GM12878 (cell line): ENCODE data around the gene NCAM2. TPM values are rescaled to one million over a fixed set of nuclear protein-coding genes. Genes with fewer than 3 reads are reported as not detected.

Experiments
- ATAC-seq: fragments of 200-7000 bp; cut with Tn5 transposase; 3 replicates; pipeline ENCODE4 v1.9.1; 2020; ENCODE audit warnings: mild to moderate bottlenecking, moderate library complexity
- BruUV-seq: library from RNA; stranded (reverse); fragments of 400-500 nt; replicated peaks from 2 replicates; lab custom pipeline; 2021; lab: Mats Ljungman, UMichigan
- CTCF ChIA-PET: fragments of 300-600 bp; sonication (Branson Sonifier 250); formaldehyde crosslinking; extraction: SDS; loops from one replicate; lab custom pipeline; 2021; ENCODE audit warnings: inconsistent platforms; lab: Yijun Ruan, JAX
- POLR2A ChIA-PET: fragments of 350-600 bp; formaldehyde crosslinking; extraction: SDS; loops from one replicate; lab custom pipeline; 2021; ENCODE audit warnings: inconsistent platforms; lab: Charles Lee
- RAD21 ChIA-PET: fragments of 300-600 bp; sonication (Branson Sonifier 250); formaldehyde crosslinking; loops from one replicate; lab custom pipeline; 2023; ENCODE audit warnings: antibody characterized with exemption; ENCODE audit not compliant: unreplicated experiment; lab: Charles Lee
- SMC1A ChIA-PET: fragments of 300-600 bp; sonication (Branson Sonifier 250); formaldehyde crosslinking; loops from one replicate; lab custom pipeline; 2023; ENCODE audit not compliant: unreplicated experiment, uncharacterized antibody; lab: Charles Lee
- DNase-seq: peaks from one replicate; pipeline ENCODE4 v3.0.0-alpha.2; 2011; ENCODE audit warnings: low read depth, low spot score
- FAIRE-seq: peaks from 3 replicates; lab custom pipeline; 2011; peaks lifted over from hg19 to GRCh38; lab: Jason Lieb, UNC
- H2AFZ ChIP-seq: 2 replicates; pipeline ENCODE4 v1.6.0; 2011; ENCODE audit warnings: low read depth, low read length, control low read depth; ENCODE audit not compliant: control insufficient read depth
- H3K27ac ChIP-seq: 2 replicates; pipeline ENCODE4 v1.5.1; 2011; ENCODE audit warnings: control low read depth; ENCODE audit not compliant: control insufficient read depth, insufficient read depth
- H3K27me3 ChIP-seq, 2 experiments: replicated peaks in 1 of 2; 2 replicates each; pipeline versions ENCODE4 v1.6.0 to v1.6.1; 2011; ENCODE audit warnings: low read length in 1 of 2; ENCODE audit not compliant: control insufficient read depth in 2 of 2, insufficient read depth in 2 of 2
- H3K36me3 ChIP-seq, 2 experiments: 2 replicates each; pipeline ENCODE4 v1.5.1; 2011; ENCODE audit warnings: low read length in 1 of 2; ENCODE audit not compliant: control insufficient read depth in 2 of 2, insufficient read depth in 2 of 2
- H3K4me1 ChIP-seq: 2 replicates; pipeline ENCODE4 v1.6.1; 2011; ENCODE audit warnings: mild to moderate bottlenecking, low read length, moderate library complexity, mixed read lengths; ENCODE audit not compliant: control insufficient read depth, insufficient read depth
- H3K4me2 ChIP-seq: 2 replicates; pipeline ENCODE4 v1.6.0; 2011; ENCODE audit warnings: control low read depth; ENCODE audit not compliant: control insufficient read depth, insufficient read depth
- H3K4me3 ChIP-seq: fragments of 200-600 bp; sonication (generic); 2 replicates; pipeline ENCODE4 v1.5.1; 2016
- H3K79me2 ChIP-seq: 2 replicates; pipeline ENCODE4 v1.6.0; 2011; ENCODE audit warnings: low read length; ENCODE audit not compliant: control insufficient read depth, insufficient read depth
- H3K9ac ChIP-seq: 2 replicates; pipeline ENCODE4 v1.8.0; 2011; ENCODE audit warnings: low read length, control low read depth, mixed read lengths; ENCODE audit not compliant: control insufficient read depth, insufficient read depth
- H3K9me3 ChIP-seq: replicated peaks from 3 replicates; pipeline ENCODE4 v1.5.1; 2011; ENCODE audit warnings: mild to moderate bottlenecking, low read length; ENCODE audit not compliant: control insufficient read depth, insufficient read depth
- H4K20me1 ChIP-seq: 2 replicates; pipeline ENCODE4 v1.6.0; 2011; ENCODE audit not compliant: control insufficient read depth, insufficient read depth
- BMI1 ChIP-seq: fragments of 450-650 bp; IDR thresholded peaks from 2 replicates; pipeline ENCODE4 v1.6.1; 2016; ENCODE audit warnings: mild to moderate bottlenecking, moderate library complexity, borderline replicate concordance
- CREM ChIP-seq: IDR thresholded peaks from 2 replicates; pipeline ENCODE4 v1.6.1; 2014; ENCODE audit warnings: antibody characterized with exemption, low read depth
- E2F8 ChIP-seq: fragments of 450-650 bp; IDR thresholded peaks from 2 replicates; pipeline ENCODE4 v1.6.1; 2018; ENCODE audit warnings: mild to moderate bottlenecking, low read depth, moderate library complexity; ENCODE audit not compliant: partially characterized antibody
- GATAD2B ChIP-seq: fragments of 450-650 bp; conservative IDR thresholded peaks from 2 replicates; pipeline ENCODE4 v1.6.1; 2017; ENCODE audit warnings: low read depth, mild to moderate bottlenecking, moderate library complexity
- MEF2A ChIP-seq: IDR thresholded peaks from 2 replicates; pipeline ENCODE4 v1.6.1; 2011; ENCODE audit warnings: low read depth, mild to moderate bottlenecking, low read length, moderate library complexity; ENCODE audit not compliant: insufficient read depth
- MEF2B ChIP-seq: fragments of 450-650 bp; IDR thresholded peaks from 2 replicates; pipeline ENCODE4 v1.6.1; 2018; ENCODE audit warnings: mild to moderate bottlenecking, moderate library complexity; ENCODE audit not compliant: partially characterized antibody, poor library complexity, severe bottlenecking
- MYB ChIP-seq: fragments of 150-350 bp; IDR thresholded peaks from 2 replicates; pipeline ENCODE4 v1.6.1; 2014; ENCODE audit warnings: mild to moderate bottlenecking, low read depth, low read length, borderline replicate concordance
- NR2F1 ChIP-seq: fragments of 450-650 bp; conservative IDR thresholded peaks from 2 replicates; pipeline ENCODE4 v1.6.1; 2017; ENCODE audit warnings: mild to moderate bottlenecking
- PBX3 ChIP-seq: IDR thresholded peaks from 2 replicates; pipeline ENCODE4 v1.6.1; 2011; ENCODE audit warnings: mild to moderate bottlenecking, low read depth, low read length, moderate library complexity; ENCODE audit not compliant: insufficient replicate concordance
- ZNF592 ChIP-seq: fragments of 450-650 bp; IDR thresholded peaks from 2 replicates; pipeline ENCODE4 v1.6.1; 2017; ENCODE audit warnings: mild to moderate bottlenecking, moderate library complexity
- WGBS: methylation state at CpG from one replicate; pipeline ENCODE4 v1.1.6; 2016; ENCODE audit warnings: low lambda C conversion rate; ENCODE audit not compliant: insufficient replicate concordance, insufficient coverage; ENCODE audit errors: missing lambda C conversion rate; 5-methylcytosine and 5-hydroxymethylcytosine counted together
- in situ Hi-C: fragments of 300-500 bp; cut with MboI; formaldehyde crosslinking; loops from 9 replicates; pipeline ENCODE4 v1.14.3; 2018; ENCODE audit warnings: mixed read lengths
- intact Hi-C: fragments of 100-400 bp; cut with micrococcal nuclease; formaldehyde crosslinking; loops from one replicate; pipeline ENCODE4 v1.14.2; 2022; ENCODE audit not compliant: unreplicated experiment
- polyA plus RNA-seq, 11 experiments: library from polyadenylated mRNA; depleted of rRNA in 4 of 11; unstranded in 6 of 11; stranded (reverse) in 5 of 11; fragments of >200 nt; fragmentation: Nextera tagmentation in 4 of 11; fragmentation: Illumina TruSeq in 1 of 11; extraction: Ambion mirVana in 4 of 11; extraction: Trizol in 1 of 11; gene quantifications; 1 replicate in 1 of 11; 2 replicates in 10 of 11; pipeline versions ENCODE4 v1.2.1 to v1.2.3, GENCODE V29; 2011 to 2016; ENCODE audit warnings: inconsistent platforms in 2 of 11, missing spikeins in 2 of 11, low read depth in 1 of 11
- total RNA-seq, 4 experiments: library from RNA; depleted of rRNA in 3 of 4; stranded (reverse); fragments of >200 nt in 3 of 4; fragmentation: Illumina TruSeq in 1 of 4; extraction: Trizol in 1 of 4; gene quantifications; 2 replicates each; pipeline versions ENCODE4 v1.2.1 to v1.2.3, GENCODE V29; 2013 to 2021
- TF ChIP-seq, protein P1 (sequence below): fragments of 450-650 bp; IDR thresholded peaks from 2 replicates; pipeline ENCODE4 v1.6.1; 2014; ENCODE audit warnings: mild to moderate bottlenecking

NCAM2 gene
- total and polyA plus RNA-seq, 10 of the 15 experiments (the other 5 are each of a cell fraction or from before 2014, with no cell fraction given) = 0.23 to 0.27 TPM; not detected in 8

DNA sequence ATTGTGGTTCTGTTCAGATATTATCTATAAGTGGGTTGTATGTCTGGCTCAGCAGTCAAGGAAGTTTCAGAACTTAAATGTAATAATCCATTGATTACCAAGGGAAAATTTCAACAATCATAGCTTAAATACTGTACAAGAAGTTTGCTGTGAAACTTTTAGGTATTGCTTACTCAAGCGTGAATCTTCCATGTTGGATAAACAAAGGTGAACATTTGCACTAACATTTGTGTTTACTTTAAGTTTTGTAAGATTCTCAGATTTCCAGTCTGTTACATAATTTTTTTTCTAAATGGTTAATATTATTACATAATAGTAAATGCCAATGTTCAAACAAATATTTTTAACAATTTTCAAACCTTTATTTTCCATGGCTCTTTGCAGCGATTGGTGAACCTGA lies 285.6 kb downstream of the NCAM2 start:
- Histone ChIP-seq H3K4me2 (no peak overlapping the region), H3K9ac (no peak overlapping the region), H3K4me3 (no peak overlapping the region), H4K20me1 (no peaks in the 10 kb centered on the region), H3K27me3 (no peaks in the 10 kb centered on the region), H2AFZ (no peak overlapping the region), H3K36me3 (no peaks in the 10 kb centered on the region), H3K27ac (no peak overlapping the region), H3K9me3 (no peaks in the 10 kb centered on the region), H3K79me2 (no peaks in the 10 kb centered on the region), H3K4me1 (no peaks in the 10 kb centered on the region)
- no peak for ATAC-seq
- intact Hi-C loops (no loop called here), in situ Hi-C loops (no loop called here)
- BruUV-seq = no TSS peak
- no peak for FAIRE-seq
- ChIA-PET CTCF (no interaction called here), SMC1A (no interaction called here), RAD21 (no interaction called here), POLR2A (no interaction called here)
- no peak for DNase-seq
- 56% methylated on average over 2 of the region's 2 CpGs for WGBS
- TF ChIP-seq PBX3 (no peak), MEF2A (no peak), ZNF592 (no peak), NR2F1 (no peak), MEF2B (no peak), GATAD2B (no peak), MYB (no peak), BMI1 (no peak), E2F8 (no peak), CREM (no peak)
- TF ChIP-seq, protein P1, sequence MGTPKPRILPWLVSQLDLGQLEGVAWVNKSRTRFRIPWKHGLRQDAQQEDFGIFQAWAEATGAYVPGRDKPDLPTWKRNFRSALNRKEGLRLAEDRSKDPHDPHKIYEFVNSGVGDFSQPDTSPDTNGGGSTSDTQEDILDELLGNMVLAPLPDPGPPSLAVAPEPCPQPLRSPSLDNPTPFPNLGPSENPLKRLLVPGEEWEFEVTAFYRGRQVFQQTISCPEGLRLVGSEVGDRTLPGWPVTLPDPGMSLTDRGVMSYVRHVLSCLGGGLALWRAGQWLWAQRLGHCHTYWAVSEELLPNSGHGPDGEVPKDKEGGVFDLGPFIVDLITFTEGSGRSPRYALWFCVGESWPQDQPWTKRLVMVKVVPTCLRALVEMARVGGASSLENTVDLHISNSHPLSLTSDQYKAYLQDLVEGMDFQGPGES = no peak
